Ishikawa (cell line): Measurements from ENCODE around the gene EEPD1.

Source experiments
- CEBPB ChIP-seq: IDR thresholded peaks from 2 replicates; pipeline ENCODE4 v1.6.1; 2012
- CREB1 ChIP-seq: IDR thresholded peaks from 2 replicates; pipeline ENCODE4 v1.6.1; 2012; ENCODE audit warnings: low read depth
- EGR1 ChIP-seq: IDR thresholded peaks from 2 replicates; pipeline ENCODE4 v1.6.1; 2012
- EP300 ChIP-seq: IDR thresholded peaks from 2 replicates; pipeline ENCODE4 v1.6.1; 2012; ENCODE audit warnings: borderline replicate concordance
- FOXM1 ChIP-seq: IDR thresholded peaks from 2 replicates; pipeline ENCODE4 v1.6.1; 2012; ENCODE audit warnings: low read depth, borderline replicate concordance
- MAX ChIP-seq: IDR thresholded peaks from 2 replicates; pipeline ENCODE4 v1.6.1; 2012
- NFIC ChIP-seq: IDR thresholded peaks from 2 replicates; pipeline ENCODE4 v1.6.1; 2012
- RAD21 ChIP-seq: IDR thresholded peaks from 2 replicates; pipeline ENCODE4 v1.6.1; 2012; ENCODE audit warnings: low read depth
- REST ChIP-seq: IDR thresholded peaks from 2 replicates; pipeline ENCODE4 v1.6.1; 2012; ENCODE audit warnings: low read depth, mild to moderate bottlenecking
- TAF1 ChIP-seq: IDR thresholded peaks from 2 replicates; pipeline ENCODE4 v1.6.1; 2012; ENCODE audit warnings: low read depth, mild to moderate bottlenecking
- TCF12 ChIP-seq: IDR thresholded peaks from 2 replicates; pipeline ENCODE4 v1.6.1; 2012; ENCODE audit warnings: low read depth
- TEAD4 ChIP-seq: IDR thresholded peaks from 2 replicates; pipeline ENCODE4 v1.6.1; 2012
- USF1 ChIP-seq: IDR thresholded peaks from 2 replicates; pipeline ENCODE4 v1.6.1; 2012
- YY1 ChIP-seq: IDR thresholded peaks from 2 replicates; pipeline ENCODE4 v1.6.1; 2012; ENCODE audit warnings: low read depth
- ZBTB7A ChIP-seq: IDR thresholded peaks from 2 replicates; pipeline ENCODE4 v1.6.1; 2012; ENCODE audit warnings: low read depth

Gene EEPD1

GRCh38 chr7:36311539-36311938 lies 158.5 kb downstream of the EEPD1 start:
- TF ChIP-seq TCF12 (no peak), EP300 (no peak), TAF1 (no peak), ZBTB7A (no peak), REST (no peak), CREB1 (no peak), EGR1 (no peak), USF1 (no peak), NFIC (no peak), MAX (no peak), FOXM1 (no peak), RAD21 (no peak), YY1 (no peak), CEBPB (no peak), TEAD4 (no peak)

- TF ChIP-seq CREB1 (no peak), ZBTB7A (no peak), NFIC (no peak), EP300 (no peak), EGR1 (no peak)
These were observed 159.2 kb downstream of the EEPD1 start for GRCh38 chr7:36312064-36312914.

- TF ChIP-seq CEBPB: no peak
- no peak for TF ChIP-seq TCF12
- TF ChIP-seq EP300: no peak
- no peak for TF ChIP-seq FOXM1
- TF ChIP-seq TAF1: no peak
- TF ChIP-seq MAX: no peak
- TF ChIP-seq TEAD4: no peak
- TF ChIP-seq CREB1: no peak
- TF ChIP-seq YY1: no peak
- no peak for TF ChIP-seq RAD21
These were observed 159.9 kb downstream of the EEPD1 start for GRCh38 chr7:36312915-36313334.

DNA sequence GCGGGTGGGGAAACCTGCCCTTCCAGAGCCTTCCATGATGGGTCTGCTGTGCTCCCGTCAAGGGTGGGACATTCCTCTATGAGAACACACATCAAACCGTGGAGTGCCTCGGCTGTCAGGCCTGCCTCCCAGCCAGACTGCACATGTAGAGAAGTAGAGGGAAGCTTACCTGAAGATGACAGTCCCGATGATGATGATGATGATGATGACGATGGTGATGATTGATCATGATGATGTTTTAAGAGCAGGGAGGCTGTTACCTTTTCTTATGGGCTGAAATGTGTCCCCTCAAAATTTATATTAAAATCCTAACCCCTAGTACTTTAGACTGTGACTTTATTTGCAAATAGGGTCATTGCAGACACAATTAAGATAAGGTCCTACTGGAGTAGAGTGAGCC lies 160.6 kb downstream of the EEPD1 start:
- TF ChIP-seq USF1 (no peak), EP300 (no peak), RAD21 (no peak), NFIC (no peak), TAF1 (no peak), ZBTB7A (no peak), REST (no peak), CEBPB (no peak)

DNA sequence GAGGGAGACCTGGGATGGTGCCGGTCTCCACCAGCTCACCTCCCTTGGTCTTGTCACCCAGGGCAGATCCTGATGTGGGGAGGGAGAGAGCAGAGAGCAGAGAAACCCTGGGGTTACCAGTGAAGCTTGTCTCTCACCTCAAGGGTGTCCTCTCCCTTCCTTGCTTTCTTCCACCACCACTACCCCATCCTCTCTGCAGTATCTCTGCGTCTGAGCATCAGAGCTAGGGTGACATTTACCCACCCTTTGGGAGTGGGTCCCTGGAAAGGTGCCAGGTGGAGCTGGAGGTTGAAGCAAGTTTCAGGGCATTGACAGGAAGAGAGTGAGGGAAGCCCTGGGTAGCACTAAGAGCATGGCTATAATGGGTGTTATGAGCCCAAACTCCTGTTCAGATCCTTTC lies 161.4 kb downstream of the EEPD1 start:
- no peak for TF ChIP-seq TEAD4
- TF ChIP-seq NFIC: no peak
- TF ChIP-seq CEBPB: no peak
- no peak for TF ChIP-seq TAF1
- TF ChIP-seq REST: no peak
- no peak for TF ChIP-seq EGR1
- no peak for TF ChIP-seq YY1
- TF ChIP-seq FOXM1: no peak
- TF ChIP-seq CREB1: no peak
- TF ChIP-seq USF1: no peak
- TF ChIP-seq ZBTB7A: no peak
